ENCODE data around the gene TEX29.

GRCh38 chr13:111326621-111326965, 6.2 kb downstream of the TEX29 start:
- TF ChIP-seq CTCF (IDR thresholded peaks at IDR 0.05): no peak
- TF ChIP-seq ZFX (IDR thresholded peaks at IDR 0.05; ENCODE audit: borderline replicate concordance): no peak
